ENCODE measurements around the gene CARMIL1.

GRCh38 chr6:25599516-25600085, 320.4 kb downstream of the CARMIL1 start:
- TF ChIP-seq CTCF (IDR thresholded peaks at IDR 0.05) (no peak), POLR2A (IDR thresholded peaks at IDR 0.05) (no peak), POLR2AphosphoS5 (IDR thresholded peaks at IDR 0.05) (no peak)

Measured in breast epithelium (tissue), 3 donors.